ENCODE measurements around the gene LSG1.
A peak's percentile ranks its signal among the peaks of the same experiment; 100 is the strongest.

LSG1 gene

GRCh38 chr3:194686816-194687637 is 15.0 kb upstream of the LSG1 start:
- peak; percentile 33 for DNase-seq

GRCh38 chr3:194686414-194686815 is 14.4 kb upstream of the LSG1 start:
- no peak for DNase-seq

DNA sequence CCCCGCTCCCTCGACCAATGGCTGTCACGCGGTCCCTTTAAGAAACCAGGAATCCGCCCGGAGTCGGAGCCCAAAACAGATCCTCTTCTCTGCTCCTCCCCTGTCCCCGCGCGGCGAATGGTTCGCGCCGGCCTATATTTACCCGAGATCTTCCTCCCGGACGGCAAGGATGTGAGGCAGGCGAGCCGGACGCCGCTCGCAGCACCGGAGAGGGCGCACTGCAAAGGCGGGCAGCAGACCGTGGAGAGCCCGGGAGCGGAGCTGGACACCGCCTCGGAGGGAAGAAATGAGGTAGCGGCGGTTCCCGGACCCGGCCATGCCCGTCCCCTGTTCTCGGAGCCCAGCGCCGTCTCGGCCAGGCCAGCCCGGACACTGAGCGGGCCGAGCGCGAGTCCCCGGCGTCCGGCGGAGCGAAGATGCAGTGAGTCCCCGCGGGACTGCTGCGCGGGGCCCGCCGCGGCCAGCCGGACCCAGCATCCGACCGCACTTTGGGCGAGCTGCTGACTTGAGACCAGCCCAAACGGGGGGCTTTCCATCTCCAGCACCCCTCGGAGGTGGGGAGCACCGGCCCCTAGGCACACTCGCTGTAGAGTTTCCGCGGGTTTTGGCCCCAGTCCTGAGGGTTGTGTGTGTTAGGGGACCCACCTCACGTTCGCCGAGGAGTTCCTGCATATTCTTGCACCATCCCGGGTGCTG is 13.9 kb upstream of the LSG1 start, which contains the start of gene FAM43A:
Gene FAM43A, plus strand, starts transcription at position 166 of the 696 bp plus-strand sequence. CDS start 944 bp downstream, outside the sequence.
- DNase-seq: peak; percentile 96

- DNase-seq: no peak
Observed at GRCh38 chr3:194685065-194685717, 13.2 kb upstream of the LSG1 start.

DNA sequence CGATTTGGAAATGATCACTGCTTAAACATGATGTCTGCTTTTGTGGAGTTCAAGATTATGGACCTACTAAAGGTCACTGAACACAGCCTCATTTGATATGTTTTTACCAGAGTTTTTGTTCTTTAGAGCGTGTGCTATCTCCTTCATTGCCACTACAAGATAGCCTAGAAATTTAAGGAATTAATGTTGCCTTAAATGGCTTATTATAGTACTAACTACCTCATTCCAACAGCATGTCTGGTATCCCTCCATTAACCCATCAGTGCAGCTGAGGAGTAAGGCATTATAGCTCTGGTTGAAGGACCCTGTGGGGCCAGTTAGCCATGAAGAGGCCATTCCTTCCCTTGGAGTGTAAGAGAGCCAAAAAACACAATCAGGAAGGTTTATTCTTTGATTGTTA is 11.4 kb upstream of the LSG1 start:
- no peak for DNase-seq

- peak; percentile 91 for DNase-seq
Observed at GRCh38 chr3:194682694-194683310, 10.8 kb upstream of the LSG1 start.

GRCh38 chr3:194682189-194682693 is 10.2 kb upstream of the LSG1 start:
- DNase-seq: no peak

DNA sequence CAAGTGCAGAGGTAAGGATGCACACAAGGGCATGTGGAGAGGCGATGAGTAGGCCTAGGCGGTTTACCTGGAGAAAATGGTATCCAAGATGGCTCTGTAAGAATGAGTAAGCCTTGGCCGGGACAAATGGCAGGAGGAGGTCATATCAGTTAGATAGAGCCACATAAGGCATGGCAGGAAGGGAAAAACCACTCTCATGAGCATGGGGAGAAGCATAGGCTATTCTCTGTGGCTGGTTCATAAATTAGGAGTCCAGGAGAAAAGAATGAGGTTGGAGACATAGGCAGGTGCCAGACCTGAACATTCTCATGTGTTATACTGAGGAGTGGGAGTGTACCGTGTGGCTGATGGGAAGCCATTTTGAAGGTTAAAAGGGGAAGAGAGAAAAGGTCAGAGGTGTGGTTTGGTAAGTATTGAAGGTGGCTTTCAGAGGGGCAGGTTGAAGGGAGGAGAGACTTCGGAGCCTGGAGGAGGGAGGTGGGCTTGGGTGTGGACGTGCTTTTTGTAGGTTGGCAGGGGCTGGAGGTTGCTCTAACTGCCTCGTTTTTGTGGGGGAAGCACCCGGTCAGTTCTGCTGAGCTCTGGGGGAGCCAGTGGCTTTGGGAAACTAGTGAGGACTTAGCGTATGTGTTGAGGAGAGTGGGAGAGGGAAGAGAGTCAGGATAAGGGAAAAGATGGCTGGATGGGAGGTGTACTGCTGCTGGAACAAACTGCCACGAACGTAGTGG is 9.1 kb upstream of the LSG1 start:
- DNase-seq: no peak

DNA sequence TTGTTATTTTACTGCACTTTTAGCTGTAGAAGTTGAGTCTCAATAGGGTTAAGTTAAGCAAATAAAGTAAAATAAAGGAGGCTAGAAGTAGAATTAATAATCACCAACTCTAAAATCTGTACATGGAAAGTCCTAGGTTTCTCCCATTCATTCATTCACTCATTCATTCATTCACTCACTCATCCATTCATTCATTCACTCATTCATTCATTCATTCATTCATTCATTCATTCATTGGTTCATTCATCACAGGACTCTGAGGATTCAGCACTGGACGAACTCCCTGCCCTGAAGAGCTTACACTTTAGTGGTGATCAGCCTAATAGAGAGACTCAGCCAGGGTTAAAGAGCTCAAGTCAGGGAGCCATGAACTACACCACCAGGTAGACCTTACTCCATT is 4.5 kb upstream of the LSG1 start:
- no peak for DNase-seq

DNA sequence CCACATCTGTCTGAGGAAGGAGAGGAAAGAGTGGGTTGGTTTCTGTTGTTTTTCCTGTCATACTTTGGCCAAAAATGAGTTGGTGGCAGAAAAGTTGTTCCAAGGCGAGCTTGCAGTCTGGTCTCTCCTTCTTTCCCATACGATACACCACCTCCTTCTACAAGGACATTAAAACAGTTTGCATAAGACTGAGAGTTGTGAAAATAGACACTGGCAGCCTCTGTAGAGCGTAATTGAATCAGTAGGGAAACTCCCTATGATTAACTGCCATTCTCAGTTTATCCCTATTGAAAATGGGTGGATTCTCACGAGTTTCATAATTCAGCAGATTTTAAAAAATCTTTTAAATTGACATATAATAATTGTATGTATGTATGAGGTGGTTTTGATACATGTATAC is 3.7 kb upstream of the LSG1 start:
- DNase-seq: no peak

DNA sequence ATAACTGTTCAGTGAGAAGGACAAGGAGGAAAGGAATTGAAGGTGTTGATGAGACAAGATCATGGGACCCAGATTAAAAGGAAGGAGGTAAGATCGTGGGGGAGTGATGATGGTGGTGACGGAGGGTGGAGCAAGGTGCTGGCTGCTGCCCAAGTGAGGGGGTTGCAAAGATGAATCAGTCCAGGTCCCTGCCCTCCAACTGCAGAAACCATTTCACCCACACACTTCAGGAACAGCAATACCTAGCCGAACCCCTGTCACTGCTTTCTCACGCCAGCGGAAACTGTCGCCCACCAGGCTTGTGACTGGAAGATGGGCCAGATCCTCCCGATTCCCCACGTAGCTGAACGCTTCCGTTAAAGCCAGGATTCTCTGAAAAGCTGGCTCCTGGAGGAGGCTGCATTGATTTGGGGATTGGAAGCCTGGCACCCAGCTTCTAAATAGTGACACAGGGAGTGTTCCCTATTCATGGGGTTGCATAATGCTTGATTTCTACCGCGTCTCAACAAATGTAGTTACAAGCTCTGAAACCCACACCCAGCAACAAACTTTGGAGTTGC is 3.2 kb upstream of the LSG1 start:
- DNase-seq: no peak

DNA sequence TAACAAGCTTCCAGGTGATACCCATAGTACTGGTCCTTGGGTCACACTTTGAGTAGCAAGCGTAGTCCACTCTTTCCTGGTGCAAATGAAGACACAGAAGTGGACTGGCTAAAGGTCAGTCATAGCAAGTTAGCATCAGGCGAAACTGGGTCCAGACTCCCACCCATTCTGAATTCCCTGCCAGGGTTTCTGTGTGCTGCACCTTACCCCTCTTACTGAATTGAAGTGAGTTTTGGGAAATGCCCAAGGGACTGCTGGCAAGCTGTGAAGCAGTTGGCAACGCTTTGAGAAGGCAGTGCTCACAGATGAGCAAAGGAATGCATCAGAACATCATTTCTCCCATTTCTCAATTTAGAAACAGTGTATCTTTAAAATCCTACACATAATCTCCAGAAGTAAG is 1.8 kb upstream of the LSG1 start:
- DNase-seq: no peak

DNA sequence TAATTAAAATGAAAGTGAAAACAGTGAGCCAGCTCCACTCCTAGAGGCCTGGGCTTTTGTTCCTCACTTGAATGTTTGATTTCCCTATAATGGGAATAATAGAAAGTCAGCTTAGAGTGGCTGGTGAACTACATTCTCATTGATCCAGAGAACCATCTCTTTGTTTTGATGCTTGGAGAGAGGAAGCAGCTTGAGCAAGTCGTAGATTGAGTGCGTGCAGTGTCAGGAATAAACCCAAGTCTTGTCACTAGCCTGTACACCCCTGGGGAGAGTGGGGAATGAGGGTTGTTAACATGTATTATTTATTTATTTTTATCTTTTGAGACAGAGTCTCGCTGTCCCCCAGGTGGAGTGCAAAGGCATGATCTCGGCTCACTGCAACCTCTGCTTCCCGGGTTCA is 885 bp upstream of the LSG1 start:
- peak; percentile 38 for DNase-seq

- peak; percentile 36 for DNase-seq
Observed at GRCh38 chr3:194671511-194671899, 486 bp downstream of the LSG1 start.

DNA sequence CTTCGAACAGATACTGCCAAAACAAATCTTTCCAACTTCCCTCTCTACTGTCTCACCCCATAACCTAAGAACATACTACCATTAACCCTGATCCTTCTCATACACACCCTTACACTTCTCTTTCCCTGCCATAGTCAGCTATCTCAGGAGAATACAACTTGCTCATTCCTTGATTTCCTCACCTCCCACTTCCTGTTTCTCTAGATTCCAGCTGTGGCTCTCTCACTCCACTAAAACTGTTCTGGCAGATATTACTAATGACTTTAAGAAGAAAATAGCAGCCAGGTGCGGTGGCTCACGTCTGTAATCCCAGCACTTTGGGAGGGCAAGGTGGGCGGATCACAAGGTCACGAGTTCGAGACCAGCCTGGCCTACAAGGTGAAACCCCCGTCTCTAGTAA is 4.6 kb downstream of the LSG1 start:
- no peak for DNase-seq

GRCh38 chr3:194664857-194665256 is 7.1 kb downstream of the LSG1 start:
- DNase-seq: no peak

DNA sequence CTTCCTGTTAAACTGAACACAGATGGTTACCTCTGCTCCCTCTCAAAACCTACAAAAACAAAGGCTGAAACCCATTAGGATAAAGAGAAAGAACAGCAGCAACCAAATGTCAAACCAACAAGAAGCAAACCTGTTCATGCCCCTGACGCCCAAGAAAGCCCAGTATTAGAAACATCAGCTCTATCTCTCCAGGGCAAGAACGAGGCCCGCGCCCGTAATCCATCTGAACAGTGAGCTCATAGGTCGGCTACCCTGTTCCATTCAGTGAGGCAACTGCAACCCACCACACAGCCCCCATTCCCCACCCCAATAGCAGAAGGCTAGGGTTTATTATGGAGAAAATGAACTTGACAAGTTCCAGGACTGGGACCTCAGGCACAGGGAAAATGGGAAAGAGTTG is 10.0 kb downstream of the LSG1 start:
- no peak for DNase-seq

DNA sequence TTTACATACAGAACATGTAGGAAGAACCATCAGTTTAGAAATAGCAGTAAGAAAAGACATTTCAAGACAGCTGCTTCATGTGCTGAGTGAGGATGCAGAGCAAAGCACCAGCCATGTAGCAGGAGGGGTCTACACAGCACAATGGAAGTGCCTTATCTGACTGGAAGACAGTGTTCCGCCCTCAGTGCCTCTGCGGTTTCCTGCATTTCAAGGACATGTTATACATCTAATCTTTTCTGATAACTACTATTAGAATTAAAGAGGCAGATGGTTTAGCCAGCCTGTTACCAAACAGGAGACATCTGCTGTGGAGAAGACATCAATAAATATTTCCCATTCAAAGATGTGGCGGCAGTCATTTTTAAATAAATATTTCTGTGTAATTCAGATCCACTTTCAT is 10.6 kb downstream of the LSG1 start:
- no peak for DNase-seq

GRCh38 chr3:194659778-194660177 is 12.2 kb downstream of the LSG1 start:
- no peak for DNase-seq

DNA sequence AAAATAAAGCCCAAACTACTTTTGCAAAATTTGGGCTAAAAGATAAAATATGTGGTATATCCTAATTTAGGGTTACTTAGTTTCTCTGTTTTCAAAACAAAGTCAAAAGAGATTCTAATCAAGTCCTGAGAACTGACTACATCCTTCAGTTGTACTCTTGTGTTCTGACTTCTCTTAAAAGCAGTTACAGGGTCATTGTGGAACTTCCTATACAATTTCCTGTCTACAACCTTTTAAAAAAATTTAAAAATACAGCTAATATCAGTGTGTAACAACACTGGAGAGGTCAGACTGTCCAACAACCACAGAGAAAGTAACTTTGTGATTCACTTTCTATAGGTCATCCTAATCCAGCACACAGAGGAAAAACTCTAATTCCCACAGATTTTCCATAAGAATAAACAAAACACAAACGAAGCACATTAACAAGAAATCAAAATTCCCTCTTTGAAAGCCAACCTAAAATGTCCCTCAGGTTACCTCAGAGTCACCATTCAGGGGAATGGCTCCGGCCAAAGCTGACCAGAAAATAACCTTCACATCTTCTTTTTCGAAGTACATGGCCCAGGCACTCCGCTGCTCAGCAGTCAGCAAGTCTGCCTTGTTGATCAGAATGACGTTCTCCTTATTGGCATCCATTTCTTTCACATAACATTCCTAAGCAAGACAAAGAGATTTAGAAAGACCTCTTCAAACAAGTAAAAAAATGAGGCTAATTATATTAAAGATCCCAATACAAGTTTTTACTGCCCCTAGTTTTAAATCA is 13.3 kb downstream of the LSG1 start:
- DNase-seq: no peak

GRCh38 chr3:194657439-194657838 is 14.6 kb downstream of the LSG1 start:
- no peak for DNase-seq

Measured in NCI-H345 (cell line).